ENCODE data around the gene PRKN.

DNA sequence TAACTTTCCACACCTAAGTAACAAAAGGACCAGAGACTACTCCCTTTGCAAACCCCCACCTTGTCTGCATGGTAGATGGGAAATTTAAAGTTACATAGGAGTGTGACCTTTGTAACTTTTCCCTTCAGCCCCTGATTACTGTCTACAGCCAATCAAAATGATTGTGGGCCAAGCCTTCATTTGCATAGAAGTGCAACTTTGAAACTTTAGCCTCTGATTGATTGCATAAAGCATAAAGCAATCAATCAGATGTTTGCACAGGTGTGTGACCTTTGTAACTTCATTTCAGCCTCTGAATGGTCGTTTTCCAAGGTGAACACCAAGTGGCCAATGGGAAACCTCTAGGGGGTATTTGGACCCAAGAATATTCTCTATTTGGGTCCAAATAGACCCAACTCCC is 46.1 kb downstream of the PRKN start:
- TF ChIP-seq, protein P1, sequence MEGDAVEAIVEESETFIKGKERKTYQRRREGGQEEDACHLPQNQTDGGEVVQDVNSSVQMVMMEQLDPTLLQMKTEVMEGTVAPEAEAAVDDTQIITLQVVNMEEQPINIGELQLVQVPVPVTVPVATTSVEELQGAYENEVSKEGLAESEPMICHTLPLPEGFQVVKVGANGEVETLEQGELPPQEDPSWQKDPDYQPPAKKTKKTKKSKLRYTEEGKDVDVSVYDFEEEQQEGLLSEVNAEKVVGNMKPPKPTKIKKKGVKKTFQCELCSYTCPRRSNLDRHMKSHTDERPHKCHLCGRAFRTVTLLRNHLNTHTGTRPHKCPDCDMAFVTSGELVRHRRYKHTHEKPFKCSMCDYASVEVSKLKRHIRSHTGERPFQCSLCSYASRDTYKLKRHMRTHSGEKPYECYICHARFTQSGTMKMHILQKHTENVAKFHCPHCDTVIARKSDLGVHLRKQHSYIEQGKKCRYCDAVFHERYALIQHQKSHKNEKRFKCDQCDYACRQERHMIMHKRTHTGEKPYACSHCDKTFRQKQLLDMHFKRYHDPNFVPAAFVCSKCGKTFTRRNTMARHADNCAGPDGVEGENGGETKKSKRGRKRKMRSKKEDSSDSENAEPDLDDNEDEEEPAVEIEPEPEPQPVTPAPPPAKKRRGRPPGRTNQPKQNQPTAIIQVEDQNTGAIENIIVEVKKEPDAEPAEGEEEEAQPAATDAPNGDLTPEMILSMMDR (IDR thresholded peaks at IDR 0.05) = no peak
- TF ChIP-seq POLR2A (IDR thresholded peaks at IDR 0.05) = no peak

Data from thyroid gland (tissue), 4 donors.